GM19043 (cell line): Measurements from ENCODE around the gene USP5.

Experiments
- ATAC-seq: cut with Tn5 transposase; IDR thresholded peaks from one replicate; pipeline ENCODE4 v1.9.1; 2021; ENCODE audit warnings: low read depth; ENCODE audit not compliant: unreplicated experiment

USP5 gene

GRCh38 chr12:6825398-6826124 is 26.4 kb upstream of the USP5 start:
- ATAC-seq: no peak

- no peak for ATAC-seq
Observed at GRCh38 chr12:6826125-6826733, 25.7 kb upstream of the USP5 start.

- ATAC-seq: no peak
Observed at GRCh38 chr12:6826734-6827436, 25.1 kb upstream of the USP5 start.

DNA sequence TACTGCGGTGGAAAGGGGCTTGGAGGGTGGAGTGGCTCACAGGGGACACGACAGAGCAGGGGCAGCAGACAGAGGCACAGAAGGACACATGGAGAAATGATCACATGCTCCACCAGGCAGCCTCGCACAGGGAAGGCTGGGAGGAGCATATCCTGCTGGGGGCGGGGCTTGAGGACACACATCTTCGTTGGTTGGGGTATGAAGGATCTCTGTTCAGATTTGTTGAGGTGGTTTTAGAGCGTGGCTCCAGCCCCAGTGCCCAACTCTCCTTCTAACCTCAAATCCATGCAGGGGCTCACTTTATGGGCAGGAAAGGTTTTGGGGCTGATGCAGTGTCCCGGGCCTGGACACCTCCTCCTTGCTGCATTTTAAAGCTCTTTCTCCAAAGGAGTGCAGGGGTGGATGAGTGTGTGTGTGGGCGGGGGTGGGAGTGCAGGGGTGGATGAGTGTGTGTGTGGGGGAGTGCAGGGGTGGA is 24.5 kb upstream of the USP5 start:
- ATAC-seq: no peak

- ATAC-seq: no peak
Observed at GRCh38 chr12:6827982-6828780, 23.8 kb upstream of the USP5 start, which contains the start of gene P3H3. P3H3 (plus strand) TSS chr12:6828407; CDS start chr12:6828441, 34 bp downstream.

- ATAC-seq: no peak
Observed at GRCh38 chr12:6828781-6829535, 23.0 kb upstream of the USP5 start.

DNA sequence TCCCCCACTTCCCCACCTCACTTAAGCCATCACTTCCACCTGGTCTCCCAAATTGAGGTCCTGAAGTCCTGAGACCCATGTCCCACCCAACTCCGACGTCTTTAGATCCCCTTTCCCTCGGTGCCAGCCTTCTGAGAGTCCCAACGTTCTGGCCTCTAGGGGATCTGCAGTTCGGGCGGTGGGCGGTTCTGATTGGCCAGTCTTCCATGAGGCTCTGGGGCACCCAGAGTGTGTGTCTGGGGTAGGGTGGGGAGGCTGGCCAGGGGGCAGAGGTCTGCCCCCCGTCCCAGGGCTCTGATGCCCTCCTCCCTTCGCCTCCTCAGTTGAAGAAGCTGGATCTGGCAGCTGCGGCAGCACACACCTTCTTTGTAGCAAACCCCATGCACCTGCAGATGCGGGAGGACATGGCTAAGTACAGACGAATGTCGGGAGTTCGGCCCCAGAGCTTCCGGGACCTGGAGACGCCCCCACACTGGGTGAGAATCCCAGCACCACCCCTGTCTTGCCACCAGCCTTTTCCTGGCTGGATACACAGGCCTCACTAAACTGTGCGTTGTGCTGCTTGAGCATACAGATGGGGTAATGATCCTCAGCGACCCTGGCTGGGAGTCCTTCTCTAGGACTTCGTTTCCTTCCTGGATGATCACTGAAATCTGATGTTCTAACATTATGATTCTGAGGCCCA is 22.3 kb upstream of the USP5 start:
- ATAC-seq: no peak

- ATAC-seq: no peak
Observed at GRCh38 chr12:6830286-6830890, 21.6 kb upstream of the USP5 start.

DNA sequence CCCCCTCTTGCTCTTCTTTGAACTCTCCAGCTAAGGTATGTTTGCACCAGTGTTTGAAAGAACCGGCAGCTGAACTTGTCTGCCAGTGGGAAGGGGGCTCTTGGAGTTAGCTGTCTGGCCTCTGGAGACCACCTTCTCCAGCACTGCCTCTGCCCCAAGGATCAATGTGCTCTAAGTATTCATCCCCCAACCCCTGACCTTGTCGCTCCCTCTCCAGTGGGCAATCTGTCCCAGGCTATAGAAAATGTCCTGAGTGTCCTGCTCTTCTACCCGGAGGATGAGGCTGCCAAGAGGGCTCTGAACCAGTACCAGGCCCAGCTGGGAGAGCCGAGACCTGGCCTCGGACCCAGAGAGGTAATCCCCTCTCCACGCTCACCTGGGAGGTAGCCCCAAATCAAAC is 21.0 kb upstream of the USP5 start:
- no peak for ATAC-seq

DNA sequence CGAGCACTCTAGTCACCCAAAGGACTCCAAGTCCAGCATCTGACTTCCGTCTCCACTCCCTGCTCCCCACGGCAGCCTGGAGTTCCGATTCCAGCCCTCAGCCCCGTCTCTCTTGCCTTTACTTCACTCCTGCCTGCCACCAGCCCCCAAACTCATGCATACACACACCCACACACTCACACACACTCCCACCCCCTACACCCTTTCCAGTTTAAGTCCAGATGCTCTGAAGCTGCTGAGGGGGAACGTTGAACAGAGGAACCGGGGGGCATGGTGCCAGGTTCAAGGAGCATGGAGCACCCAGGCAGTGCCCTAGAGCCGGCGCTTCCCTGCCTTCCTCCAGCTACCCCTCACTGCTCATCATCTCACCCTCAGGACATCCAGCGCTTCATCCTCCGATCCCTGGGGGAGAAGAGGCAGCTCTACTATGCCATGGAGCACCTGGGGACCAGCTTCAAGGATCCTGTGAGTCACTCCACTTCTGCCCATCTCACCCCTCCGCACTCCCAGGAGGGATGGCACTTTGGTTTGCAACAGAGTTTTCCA is 20.4 kb upstream of the USP5 start:
- no peak for ATAC-seq

GRCh38 chr12:6832125-6832524 is 19.8 kb upstream of the USP5 start:
- ATAC-seq: no peak

GRCh38 chr12:6833189-6833890 is 18.6 kb upstream of the USP5 start:
- ATAC-seq: no peak

GRCh38 chr12:6834254-6834653 is 17.7 kb upstream of the USP5 start:
- ATAC-seq: no peak

DNA sequence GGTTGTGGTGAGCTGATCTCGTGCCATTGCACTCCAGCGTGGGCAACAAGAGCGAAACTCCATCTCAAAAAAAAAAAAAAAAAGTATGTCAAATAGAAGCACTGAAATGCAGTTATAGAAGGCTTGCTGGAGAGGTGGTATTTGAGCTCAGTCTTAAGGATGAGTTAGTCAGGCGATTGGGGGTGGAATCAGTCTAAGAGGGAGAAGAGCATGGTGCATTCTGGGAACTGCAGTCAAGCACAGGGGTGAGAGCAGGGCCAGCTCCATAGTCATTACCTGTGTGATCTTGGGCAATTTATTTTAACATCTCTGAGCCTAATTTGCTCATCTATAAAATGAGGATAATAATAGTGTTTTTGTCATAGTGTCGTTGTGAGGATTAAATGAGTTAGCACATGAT is 17.1 kb upstream of the USP5 start:
- no peak for ATAC-seq

DNA sequence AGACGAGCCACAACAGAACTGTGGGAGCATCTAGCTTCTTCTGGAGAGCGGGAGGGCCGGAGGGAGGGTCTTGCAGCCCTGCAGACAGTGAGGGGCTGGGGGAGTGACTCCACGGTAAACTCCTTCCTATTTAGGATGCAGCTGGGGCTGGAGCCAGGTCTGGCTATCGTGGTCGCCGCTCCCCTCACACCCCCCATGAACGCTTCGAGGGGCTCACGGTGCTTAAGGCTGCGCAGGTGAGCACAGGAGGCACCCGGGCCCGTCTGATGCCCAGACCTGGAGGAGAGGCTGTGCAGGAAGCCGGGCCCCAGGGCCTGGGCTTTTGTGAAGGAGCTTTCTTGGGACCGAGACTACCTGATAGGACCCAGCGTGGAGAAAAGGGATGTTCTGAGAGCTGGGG is 15.1 kb upstream of the USP5 start:
- ATAC-seq: no peak

DNA sequence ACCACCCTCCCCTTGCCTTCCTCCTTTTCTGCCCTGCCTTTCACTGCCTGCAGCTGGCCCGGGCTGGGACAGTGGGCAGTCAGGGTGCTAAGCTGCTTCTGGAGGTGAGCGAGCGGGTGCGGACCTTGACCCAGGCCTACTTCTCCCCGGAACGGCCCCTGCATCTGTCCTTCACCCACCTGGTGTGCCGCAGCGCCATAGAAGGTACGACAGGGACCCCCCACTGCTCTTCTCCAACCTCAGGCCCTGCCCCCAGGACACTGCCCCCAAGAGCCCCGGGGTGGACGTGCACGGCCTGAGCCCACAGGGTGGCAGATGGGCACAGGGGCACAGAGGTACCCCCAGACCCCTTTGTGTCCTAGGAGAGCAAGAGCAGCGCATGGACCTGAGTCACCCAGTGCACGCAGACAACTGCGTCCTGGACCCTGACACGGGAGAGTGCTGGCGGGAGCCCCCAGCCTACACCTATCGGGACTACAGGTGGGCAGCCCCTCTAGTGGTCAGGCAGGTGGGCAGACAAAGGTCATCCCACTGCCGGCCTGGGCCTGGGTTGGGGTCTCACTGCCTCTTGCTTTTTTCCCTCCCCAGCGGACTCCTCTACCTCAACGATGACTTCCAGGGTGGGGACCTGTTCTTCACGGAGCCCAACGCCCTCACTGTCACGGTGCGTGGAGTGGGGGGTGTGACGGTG is 14.4 kb upstream of the USP5 start:
- ATAC-seq: no peak

- ATAC-seq: no peak
Observed at GRCh38 chr12:6838854-6839253, 13.1 kb upstream of the USP5 start.
